Ramos (cell line): Measurements from ENCODE around the gene BHLHA9.
"Not testable (repeated sequence)": the region's sequence is repeated elsewhere in the genome, so short reads cannot be mapped to it uniquely, and the experiment has no call there.

ENCODE experiments used
- in situ Hi-C: fragments of 300-500 bp; cut with MboI; formaldehyde crosslinking; loops from one replicate; pipeline ENCODE4 v1.14.3; 2022; ENCODE audit warnings: low sequenced_read_pairs; ENCODE audit not compliant: unreplicated experiment

The BHLHA9 gene

DNA sequence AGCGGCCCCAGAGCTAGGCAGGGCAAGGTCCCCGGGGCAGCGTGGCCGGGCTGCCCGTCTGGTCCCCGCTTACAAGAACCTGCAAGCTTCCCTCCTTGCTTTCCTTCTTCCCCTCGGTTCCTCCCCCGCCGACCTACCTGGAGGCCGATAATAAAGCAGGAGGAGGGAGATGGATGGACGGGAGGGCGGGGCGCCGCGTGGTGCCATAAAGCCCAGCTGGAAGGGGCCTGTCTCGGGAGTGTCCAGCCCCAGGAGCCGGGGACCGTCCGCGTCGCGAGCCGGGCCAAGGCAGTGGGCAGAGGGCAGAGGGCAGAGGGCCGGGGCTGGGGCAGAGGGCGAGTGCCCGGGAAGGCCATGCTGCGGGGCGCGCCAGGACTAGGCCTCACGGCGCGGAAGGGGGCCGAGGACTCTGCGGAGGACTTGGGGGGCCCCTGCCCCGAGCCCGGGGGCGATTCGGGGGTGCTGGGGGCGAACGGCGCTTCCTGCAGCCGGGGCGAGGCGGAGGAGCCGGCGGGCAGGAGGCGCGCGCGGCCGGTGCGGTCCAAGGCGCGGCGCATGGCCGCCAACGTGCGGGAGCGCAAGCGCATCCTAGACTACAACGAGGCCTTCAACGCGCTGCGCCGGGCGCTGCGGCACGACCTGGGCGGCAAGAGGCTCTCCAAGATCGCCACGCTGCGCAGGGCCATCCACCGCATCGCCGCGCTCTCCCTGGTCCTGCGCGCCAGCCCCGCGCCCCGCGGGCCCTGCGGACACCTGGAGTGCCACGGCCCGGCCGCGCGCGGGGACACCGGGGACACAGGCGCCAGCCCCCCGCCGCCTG, at the start of gene BHLHA9:
Gene BHLHA9 (plus strand): TSS at position 235 of the 820 bp plus-strand sequence. CDS start 120 bp downstream, at position 355.
- in situ Hi-C loops, result loop anchor here (10.0 kb wide), 1 partner anchor 64 kb away; no protein-coding TSS in a partner anchor

DNA sequence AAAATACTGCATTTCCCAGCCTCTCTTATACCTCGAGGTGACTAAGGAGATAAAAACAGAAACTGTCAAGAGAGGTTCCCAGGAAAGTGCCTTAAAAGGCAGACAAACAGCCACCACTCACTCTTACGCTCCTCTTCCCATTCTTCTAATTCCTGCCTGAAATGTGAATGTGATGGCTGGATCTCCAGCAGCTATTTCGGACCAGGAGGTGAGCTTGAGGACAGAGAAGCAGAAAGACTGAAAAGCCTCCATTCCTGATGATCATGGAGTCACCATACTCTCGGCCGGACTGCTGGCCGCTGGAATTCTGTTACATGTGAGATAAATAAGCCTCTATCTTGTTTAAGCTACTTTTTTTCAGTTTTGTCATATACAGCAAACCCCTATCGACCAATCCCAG, 49.0 kb upstream of the BHLHA9 start:
- in situ Hi-C loops, result no loop called here

DNA sequence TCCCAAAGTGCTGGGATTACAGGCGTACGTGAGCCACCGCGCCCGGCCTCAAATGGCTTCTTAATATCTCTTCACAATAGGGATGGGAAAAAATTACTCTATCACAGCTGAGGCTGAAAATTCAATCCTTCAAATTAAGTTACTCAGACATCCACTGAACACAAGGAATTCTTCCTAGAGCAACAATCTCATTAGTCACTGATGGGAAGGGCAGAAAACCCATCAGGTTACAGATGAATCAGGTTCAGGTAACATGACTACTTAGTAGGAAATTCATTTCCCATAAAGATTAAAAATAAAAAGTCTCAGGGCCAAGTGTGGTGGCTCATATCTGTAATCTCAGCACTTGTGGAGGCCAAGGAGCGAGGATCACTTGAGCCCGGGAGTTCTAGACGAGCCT, 47.9 kb upstream of the BHLHA9 start:
- in situ Hi-C loops, result no loop called here

DNA sequence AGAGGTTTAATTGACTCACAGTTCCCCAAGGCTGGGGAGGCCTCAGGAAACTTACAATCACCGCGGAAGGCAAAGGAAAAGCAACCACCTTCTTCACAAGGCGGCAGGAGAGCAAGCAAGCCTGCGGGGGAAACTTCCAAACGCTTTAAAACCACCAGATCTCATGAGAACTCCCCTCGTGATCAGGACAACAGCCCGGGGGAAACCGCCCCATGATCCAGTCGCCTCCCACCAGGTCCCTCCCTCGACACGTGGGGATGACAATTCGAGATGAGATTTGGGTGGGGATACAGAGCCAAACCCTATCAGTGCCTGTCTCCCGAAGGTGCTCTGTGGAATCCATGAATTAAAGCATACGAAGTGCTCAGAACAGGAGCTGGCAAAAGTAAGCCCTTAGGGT, 46.6 kb upstream of the BHLHA9 start:
- in situ Hi-C loops, result no loop called here

DNA sequence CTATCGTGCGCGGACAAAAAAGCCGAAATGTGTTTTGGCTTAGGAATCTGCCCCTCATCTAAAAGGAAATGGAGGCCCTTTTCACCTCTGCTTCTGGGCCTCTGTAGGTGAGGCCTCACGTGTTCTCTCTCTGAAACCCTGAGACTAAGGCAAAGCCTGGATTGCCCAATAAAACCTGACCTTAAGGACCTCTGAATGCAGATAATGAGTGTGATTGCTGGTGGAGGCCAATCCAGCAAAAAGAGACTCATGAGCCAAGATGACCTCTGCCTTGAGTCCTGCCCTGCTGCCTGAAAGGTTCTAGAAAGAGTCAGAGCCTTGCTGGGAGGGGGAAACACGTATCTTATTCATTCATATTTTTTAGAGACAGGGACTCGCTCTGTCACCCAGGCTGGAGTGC, 45.9 kb upstream of the BHLHA9 start:
- in situ Hi-C loops, result no loop called here

DNA sequence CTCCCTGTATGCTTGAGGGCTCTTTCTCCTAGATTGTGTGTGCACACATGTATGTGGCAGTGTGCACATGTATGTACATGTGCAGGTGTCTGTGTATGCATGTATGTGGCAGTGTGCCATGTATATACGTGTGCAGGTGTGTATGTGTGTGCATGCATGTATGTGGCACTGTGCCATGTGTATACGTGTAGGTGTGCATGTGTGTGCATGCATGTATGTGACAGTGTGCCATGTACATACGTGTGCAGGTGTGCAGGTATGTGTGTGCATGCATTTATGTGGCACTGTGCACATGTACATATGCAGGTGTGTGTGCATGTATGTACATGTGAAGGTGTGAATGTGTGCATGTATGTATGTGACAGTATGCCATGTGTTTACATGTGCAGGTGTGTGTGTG, 43.9 kb upstream of the BHLHA9 start:
- in situ Hi-C loops, result no loop called here

DNA sequence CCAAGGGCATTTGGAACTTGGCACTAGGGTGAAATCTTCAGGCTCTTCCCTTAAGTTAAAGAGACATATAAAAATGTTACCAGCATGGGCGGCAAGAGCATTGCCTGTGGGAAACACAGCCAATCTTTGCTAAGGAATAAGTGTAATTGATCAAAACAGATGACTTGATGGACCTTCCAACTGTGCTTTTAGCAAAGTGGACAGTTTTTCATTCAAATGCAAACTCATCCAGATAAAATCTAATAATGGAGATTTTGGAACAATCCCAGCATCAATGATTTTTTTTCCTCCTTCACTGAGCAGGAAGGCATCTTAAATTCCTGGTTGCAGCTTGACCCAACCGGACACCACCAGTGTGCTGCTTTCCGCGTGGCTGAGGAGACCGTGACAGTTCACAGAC, 42.9 kb upstream of the BHLHA9 start:
- in situ Hi-C loops, result no loop called here

DNA sequence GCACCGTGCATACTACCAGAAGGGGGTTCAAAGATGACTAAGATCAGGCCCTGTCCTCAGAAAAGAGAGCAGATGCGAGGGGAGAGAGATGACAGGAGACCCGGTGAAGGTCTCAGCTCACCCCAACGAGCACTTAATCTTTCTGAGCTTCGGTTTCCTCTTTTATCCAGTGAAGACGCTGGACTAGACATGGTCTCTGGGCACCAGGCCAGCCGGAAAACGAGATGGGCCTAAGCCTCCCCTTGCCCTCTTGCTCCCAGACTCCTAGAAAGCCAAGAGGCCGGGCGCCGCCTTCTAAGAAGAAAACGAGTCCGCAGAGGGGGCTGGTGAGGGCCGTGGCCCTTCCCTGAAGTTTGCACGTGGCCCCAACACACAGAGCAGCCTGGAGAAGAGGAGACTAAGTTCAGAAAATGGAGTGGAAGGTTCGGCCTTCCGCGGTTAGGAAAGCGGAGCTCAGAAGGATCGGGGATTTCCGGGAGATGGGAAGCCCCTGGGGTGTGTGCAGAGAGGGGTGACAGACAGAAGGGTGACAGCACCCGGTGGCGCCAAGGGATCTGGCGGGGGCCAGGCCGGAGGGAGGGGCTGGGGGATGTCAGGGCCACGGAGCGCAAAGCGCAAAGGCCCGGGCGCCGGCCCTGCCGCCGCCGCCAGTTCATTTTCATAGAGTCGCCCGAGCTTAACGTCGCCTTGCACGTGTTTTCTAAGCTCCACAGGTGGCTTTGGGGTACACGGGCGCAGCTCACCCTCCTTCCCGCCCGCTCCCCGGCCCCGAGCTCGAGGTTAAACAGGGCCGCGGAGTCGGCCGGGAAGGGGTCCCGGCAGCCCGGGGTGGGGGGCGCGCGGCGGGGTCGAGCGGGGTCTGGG, 42.1 kb upstream of the BHLHA9 start:
- in situ Hi-C loops, result no loop called here

DNA sequence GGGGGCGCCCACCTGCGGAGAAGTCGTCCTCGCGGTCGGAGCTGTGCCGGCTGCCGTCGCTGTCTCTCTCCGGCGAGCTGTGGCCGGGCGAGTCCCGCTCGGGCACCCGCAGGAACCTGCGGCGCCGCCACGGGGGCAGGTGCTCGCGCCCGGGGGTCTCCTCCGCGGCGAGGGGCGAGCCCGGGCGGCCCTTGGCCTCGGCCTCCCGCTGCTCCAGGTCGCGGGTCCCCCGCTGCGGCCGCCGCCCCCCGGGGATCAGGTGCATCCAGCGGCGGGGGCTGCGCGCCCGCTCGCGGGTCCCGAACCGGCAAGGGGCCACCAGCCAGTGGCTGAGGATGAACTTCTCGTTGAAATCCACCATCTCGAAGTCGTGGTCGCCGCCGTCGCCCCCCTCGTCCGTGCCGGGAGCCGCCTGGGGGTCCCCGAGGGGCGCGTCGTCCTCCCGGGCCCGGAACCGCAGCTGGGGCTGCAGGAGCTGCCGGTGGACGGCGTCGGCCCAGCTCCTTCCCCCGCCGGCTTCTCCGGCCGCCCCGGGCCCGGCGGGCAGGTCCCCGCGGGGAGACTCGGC, 41.4 kb upstream of the BHLHA9 start:
- in situ Hi-C loops, result no loop called here

DNA sequence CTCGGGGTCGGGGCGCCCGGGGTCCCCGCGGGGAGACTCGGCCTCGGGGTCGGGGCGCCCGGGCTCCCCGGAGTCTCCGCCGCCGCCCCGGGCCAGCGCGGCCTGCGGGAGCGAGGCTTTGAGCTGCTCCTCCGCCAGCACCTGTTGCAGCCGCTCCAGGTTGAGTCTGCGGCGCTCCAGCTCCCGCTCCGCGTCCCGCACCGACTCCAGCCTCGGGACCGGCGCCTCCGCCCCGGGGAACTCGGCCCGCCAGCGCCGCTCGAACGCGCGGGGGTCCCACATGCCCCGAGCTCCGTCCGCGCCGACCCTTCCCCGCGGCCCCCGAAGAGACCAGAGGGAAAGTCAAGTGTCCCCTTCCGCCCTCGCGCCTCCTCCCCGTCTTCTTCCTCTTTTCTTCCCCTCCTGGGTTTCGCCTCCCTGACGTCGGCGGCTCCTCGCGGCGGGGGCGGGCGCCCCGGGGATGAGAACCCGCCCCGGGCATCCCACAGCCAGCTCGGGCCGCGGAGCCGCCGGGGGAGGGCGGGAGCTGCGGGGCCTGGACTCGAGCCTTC, 40.8 kb upstream of the BHLHA9 start:
- in situ Hi-C loops, result no loop called here

DNA sequence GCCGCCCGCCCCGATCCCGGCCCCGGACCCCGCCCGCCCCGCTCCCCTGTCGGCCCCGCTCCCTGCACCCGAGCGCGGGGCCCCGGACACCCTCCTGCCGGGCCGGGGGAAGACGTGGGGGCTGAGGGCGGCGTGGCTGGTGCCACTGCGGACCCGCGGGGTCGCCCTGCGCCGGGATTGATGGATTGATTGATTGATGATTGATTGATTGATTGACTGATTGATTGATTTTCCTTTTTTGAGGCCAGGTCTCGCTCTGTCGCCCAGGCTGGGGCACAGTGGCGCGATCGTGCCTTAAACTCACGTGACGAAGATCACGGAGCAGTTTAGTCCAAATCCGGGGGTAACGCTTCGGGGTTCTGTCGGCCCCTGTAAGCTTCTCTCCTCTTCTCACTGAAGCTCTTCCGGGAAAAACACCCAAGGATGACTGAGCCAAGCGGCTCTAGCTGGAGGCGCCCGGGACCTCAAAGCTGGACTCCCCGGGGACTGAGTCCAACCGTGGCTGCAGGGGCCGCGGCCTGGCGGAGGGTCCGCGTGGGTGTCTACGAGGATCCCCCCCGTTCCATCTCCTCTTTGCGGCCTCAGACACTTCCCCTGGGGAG, 40.2 kb upstream of the BHLHA9 start:
- in situ Hi-C loops, result no loop called here

DNA sequence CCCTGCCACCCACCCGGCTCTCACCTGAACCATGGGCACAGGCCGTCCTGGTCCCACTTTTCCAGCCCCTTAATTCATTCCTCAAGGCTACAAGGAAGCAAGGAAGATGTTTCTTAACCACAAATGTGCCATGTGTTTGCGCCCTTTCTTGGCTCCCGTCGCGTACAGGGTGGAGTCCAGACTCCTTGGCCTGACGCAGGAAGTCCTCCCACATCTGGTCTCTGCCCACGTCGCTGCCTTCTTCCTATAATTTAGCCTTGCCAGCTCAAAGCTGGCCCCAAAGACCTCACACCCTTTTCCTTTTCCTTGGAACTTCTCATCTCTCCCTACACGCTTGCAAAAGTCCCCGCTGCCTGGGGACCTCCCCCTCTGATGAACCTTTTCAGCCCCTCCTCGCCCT, 38.8 kb upstream of the BHLHA9 start:
- in situ Hi-C loops, result no loop called here

DNA sequence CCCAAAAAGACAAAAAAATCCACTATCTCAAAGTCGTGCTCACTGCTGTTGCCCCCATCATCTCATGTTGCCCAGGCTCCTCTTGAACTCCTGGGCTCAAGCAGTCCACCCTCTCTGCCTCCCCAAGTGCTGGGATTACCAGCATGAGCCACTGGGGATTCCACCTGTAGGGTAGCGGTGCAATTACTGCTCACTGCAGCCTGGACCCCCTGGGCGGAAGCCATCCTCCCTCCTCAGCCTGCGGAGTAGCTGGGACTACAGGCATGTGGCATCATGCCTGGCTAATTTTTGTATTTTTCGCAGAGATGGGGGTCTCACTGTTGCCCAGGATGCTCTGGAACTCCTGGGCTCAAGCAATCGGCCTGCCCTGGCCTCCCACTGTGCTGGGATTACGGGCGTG, 37.9 kb upstream of the BHLHA9 start:
- in situ Hi-C loops, result no loop called here

DNA sequence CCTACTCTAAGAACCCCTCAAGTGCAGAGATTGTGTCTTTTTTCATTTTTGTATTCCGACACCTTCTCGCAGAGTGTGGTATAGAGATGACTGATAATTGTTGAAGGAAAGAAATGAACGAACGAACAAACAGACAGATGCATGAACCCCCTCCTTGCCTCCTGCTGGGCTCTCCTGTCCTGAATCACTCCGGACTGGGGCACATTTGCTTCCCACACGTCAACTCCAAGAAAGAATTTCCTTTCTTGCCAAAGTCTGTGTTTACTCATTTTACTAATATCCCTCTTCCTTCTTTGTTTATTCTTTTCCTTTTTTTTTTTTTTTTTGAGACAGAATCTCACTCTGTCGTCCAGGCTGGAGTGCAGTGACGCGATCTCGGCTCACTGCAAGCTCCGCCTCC, 37.5 kb upstream of the BHLHA9 start:
- in situ Hi-C loops, result no loop called here

DNA sequence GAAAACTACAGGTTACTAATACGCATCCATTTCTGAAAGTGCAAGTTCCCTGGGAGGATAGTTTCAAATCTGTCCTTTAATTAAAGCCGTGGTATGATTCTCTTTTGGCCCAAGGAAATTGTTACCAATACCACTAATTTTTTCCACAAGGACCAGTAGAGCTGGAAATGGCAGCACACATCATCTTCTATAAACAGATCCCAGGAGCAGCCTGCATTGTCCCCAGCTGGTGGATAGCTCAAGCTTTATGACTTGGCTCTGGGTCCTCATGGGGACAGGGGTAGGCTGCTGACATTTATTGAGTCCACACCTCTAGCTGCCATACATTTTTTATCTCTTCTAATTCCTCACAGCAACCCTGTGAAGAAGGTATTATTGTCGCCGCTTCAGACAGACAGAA, 35.8 kb upstream of the BHLHA9 start:
- in situ Hi-C loops, result no loop called here

DNA sequence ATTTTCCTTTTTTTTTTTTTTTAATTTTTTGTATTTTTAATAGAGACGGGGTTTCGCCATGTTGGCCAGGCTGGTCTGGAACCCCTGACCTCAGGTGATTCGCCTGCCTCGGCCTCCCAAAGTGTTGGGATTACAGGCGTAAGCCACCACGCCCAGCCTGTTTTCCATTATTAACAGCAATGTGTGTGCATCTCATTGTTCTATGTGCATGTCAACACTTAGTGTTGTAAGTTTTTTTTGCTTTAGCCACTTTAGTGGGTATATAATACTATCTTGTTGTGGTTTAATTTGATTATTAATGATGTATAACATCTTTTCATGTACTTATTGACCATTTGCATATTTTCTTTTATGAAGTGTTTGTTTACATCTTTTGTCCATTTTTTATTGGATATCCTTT, 32.8 kb upstream of the BHLHA9 start:
- in situ Hi-C loops, result no loop called here

DNA sequence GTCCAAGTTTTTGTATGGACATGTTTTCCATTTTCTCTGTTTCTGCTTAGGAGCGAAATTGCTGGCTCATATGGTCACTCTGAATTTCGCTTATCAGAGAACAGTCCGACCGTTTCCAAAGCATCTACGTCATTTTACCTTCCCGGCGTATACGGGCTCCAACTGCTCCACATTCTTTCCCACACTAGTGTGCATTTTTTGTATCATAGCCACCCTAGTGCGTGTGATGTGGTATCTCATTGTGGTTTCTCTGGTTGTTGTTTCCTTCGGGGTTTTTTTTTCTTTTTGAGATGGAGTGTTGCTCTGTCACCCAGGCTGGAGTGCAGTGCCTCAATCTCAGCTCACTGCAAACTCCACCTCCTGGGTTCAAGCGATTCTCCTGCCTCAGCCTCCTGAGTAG, 31.0 kb upstream of the BHLHA9 start:
- in situ Hi-C loops, result no loop called here

DNA sequence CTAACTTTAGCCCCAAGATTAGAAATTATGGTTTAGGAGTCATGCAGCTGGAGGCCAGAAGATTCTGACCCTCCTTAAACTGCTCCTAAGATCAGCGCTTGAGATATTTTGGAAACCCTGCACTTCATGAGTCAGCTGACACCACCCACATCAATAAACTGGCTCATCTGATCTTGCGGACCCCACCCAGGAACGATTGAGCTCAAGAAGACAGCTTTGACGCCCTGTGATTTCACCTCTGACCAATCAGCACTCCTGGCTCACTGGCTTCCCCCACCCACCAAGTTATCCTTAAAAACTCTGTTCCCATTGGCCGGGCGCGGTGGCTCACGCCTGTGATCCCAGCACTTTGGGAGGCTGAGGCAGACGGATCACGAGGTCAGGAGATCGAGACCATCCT, 29.8 kb upstream of the BHLHA9 start:
- in situ Hi-C loops, result not testable (repeated sequence)

DNA sequence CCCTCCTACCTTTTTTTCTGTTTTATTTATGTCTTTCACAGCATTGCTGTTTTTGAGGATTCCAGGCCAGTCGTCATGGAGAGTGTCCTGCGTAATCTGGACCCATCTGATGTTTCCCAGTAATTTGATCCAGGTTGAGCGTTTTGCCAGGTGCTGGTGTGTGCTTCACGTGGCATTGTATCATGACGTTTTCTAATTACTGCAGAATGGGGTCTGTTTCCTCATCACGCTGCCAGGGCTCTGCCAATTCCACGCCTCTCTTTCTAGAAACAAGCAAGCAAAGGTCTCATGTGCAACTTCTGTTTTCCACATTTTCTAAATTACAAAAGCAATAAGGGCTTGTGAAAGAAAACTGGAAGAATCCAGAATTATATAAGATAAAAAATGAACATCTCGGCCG, 28.3 kb upstream of the BHLHA9 start:
- in situ Hi-C loops, result no loop called here

DNA sequence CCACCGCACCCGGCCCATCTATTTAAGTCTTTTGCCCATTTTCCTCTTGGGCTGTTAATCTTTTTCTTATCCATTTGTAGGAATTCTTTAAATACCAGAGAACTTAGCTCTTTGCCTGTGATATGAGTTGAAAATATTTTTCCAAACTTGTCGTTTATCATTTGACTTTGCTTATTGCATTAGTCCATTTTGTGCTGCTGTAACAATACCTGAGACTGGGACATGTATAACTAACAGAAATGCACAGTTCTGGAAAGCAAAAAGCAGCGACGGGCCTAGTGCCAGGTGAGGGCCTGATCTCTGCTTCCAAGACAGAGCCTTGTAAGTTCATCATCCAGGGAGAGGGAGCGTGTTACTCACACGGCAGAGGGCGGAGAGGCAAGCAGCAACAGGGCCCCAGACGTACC, 25.6 kb upstream of the BHLHA9 start:
- in situ Hi-C loops, result no loop called here
